Astrocyte (in vitro differentiated cells and primary cell): ENCODE measurements around the gene DARS1. TPM values are rescaled to one million over a fixed set of nuclear protein-coding genes. Genes with fewer than 3 reads are reported as not detected.

Experiments used
- DNase-seq: peaks from one replicate; pipeline ENCODE4 v3.0.0-alpha.2; 2010; ENCODE audit warnings: low read depth
- FAIRE-seq: peaks from 2 replicates; lab custom pipeline; 2011; peaks lifted over from hg19 to GRCh38; lab: Jason Lieb, UNC
- H2AFZ ChIP-seq: 2 replicates; pipeline ENCODE4 v1.6.0; 2012; ENCODE audit warnings: low read depth, low read length, inconsistent platforms
- H3K27ac ChIP-seq: 2 replicates; pipeline ENCODE4 v1.5.1; 2011; ENCODE audit warnings: low read depth, low read length, inconsistent platforms
- H3K27me3 ChIP-seq: 2 replicates; pipeline ENCODE4 v1.6.0; 2011; ENCODE audit warnings: low read length, inconsistent platforms; ENCODE audit not compliant: insufficient read depth
- H3K36me3 ChIP-seq: 2 replicates; pipeline ENCODE4 v1.5.1; 2011; ENCODE audit warnings: low read length, inconsistent platforms; ENCODE audit not compliant: insufficient read depth
- H3K4me1 ChIP-seq: 2 replicates; pipeline ENCODE4 v1.5.1; 2011; ENCODE audit warnings: low read length, inconsistent platforms; ENCODE audit not compliant: insufficient read depth
- H3K4me2 ChIP-seq: 2 replicates; pipeline ENCODE4 v1.6.0; 2012; ENCODE audit warnings: low read length, inconsistent platforms
- H3K4me3 ChIP-seq: 2 replicates; pipeline ENCODE4 v1.5.1; 2011; ENCODE audit warnings: low read depth, mild to moderate bottlenecking, low read length, inconsistent platforms; ENCODE audit not compliant: insufficient read depth
- H3K79me2 ChIP-seq: 2 replicates; pipeline ENCODE4 v1.6.0; 2012; ENCODE audit warnings: mild to moderate bottlenecking, low read length, inconsistent platforms; ENCODE audit not compliant: insufficient read depth
- H3K9ac ChIP-seq: 2 replicates; pipeline ENCODE4 v1.6.0; 2012; ENCODE audit warnings: mild to moderate bottlenecking, low read length, inconsistent platforms
- H3K9me3 ChIP-seq: 2 replicates; pipeline ENCODE4 v1.5.1; 2012; ENCODE audit warnings: low read depth, mild to moderate bottlenecking, low read length, inconsistent platforms; ENCODE audit not compliant: insufficient read depth
- H4K20me1 ChIP-seq: 2 replicates; pipeline ENCODE4 v1.6.0; 2012; ENCODE audit warnings: low read length, inconsistent platforms; ENCODE audit not compliant: insufficient read depth
- H3K27ac Mint-ChIP-seq: one replicate; pipeline ENCODE4 v1.8.0; 2021; ENCODE audit warnings: mild to moderate bottlenecking, mixed read lengths; ENCODE audit not compliant: unreplicated experiment
- H3K27me3 Mint-ChIP-seq: one replicate; pipeline ENCODE4 v1.8.0; 2021; ENCODE audit warnings: low read depth, mixed read lengths; ENCODE audit not compliant: unreplicated experiment
- H3K36me3 Mint-ChIP-seq: one replicate; pipeline ENCODE4 v1.8.0; 2021; ENCODE audit warnings: low read depth, mixed read lengths; ENCODE audit not compliant: unreplicated experiment
- H3K4me1 Mint-ChIP-seq: one replicate; pipeline ENCODE4 v1.8.0; 2021; ENCODE audit warnings: low read depth, mixed read lengths; ENCODE audit not compliant: unreplicated experiment
- H3K4me3 Mint-ChIP-seq: one replicate; pipeline ENCODE4 v1.8.0; 2021; ENCODE audit warnings: mild to moderate bottlenecking, moderate library complexity, mixed read lengths; ENCODE audit not compliant: unreplicated experiment
- H3K9me3 Mint-ChIP-seq: one replicate; pipeline ENCODE4 v1.8.0; 2021; ENCODE audit warnings: mild to moderate bottlenecking, mixed read lengths; ENCODE audit not compliant: unreplicated experiment
- EZH2 ChIP-seq: IDR thresholded peaks from 2 replicates; pipeline ENCODE4 v1.6.1; 2012; ENCODE audit warnings: mild to moderate bottlenecking, low read length, inconsistent platforms; ENCODE audit not compliant: insufficient read depth
- total RNA-seq: library from RNA; stranded (reverse); gene quantifications from 2 replicates; pipeline ENCODE4 v1.2.1, GENCODE V29; 2021
- TF ChIP-seq, protein P1 (sequence below): IDR thresholded peaks from 2 replicates; pipeline ENCODE4 v1.5.1; 2011; ENCODE audit warnings: low read depth, mild to moderate bottlenecking, inconsistent platforms, low read length, moderate library complexity; ENCODE audit not compliant: insufficient read depth

DARS1 gene
- total RNA-seq, 1 donor from 2014 or later: 37.9 TPM

DNA sequence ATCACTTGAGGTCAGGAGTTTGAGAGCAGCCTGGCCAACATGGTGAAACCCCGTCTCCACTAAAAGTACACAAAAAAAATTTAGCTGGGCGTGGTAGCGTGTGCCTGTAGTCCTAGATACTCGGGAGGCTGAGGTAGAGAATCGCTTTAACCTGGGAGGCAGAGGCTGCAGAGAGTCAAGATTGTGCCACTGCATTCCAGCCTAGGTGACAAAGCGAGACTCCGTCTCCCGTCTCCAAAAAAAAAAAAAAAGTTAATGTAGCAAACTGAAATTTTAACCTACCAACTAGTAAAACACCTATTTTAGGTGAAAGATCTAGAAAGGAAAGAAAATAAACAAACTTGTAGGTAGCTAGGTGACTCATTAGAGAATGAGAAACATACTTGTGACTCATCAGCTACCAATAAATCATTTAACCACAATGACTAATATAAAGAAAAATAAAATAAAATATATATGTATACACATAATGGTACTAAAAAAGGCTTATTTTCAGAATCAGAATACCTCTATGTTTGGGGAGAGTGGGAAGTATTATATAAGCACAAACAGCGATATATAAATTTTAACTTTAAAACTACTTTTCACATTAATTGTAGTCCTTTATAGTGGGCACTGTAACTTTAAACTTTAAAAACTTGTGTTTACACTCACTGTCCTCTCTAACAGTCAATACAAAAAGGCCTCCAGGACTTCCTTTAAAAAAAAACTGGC is 36.6 kb downstream of the DARS1 start:
- FAIRE-seq: no peak
- peaks cover 9% of the 10 kb centered on the region for H4K20me1 ChIP-seq
- no peaks in the 10 kb centered on the region for H3K27me3 ChIP-seq
- no peak overlapping the region for H3K4me3 Mint-ChIP-seq
- peaks cover 37% of the 10 kb centered on the region for H3K79me2 ChIP-seq
- peak overlapping the region; percentile 64 for H3K27ac ChIP-seq
- TF ChIP-seq, protein P1, sequence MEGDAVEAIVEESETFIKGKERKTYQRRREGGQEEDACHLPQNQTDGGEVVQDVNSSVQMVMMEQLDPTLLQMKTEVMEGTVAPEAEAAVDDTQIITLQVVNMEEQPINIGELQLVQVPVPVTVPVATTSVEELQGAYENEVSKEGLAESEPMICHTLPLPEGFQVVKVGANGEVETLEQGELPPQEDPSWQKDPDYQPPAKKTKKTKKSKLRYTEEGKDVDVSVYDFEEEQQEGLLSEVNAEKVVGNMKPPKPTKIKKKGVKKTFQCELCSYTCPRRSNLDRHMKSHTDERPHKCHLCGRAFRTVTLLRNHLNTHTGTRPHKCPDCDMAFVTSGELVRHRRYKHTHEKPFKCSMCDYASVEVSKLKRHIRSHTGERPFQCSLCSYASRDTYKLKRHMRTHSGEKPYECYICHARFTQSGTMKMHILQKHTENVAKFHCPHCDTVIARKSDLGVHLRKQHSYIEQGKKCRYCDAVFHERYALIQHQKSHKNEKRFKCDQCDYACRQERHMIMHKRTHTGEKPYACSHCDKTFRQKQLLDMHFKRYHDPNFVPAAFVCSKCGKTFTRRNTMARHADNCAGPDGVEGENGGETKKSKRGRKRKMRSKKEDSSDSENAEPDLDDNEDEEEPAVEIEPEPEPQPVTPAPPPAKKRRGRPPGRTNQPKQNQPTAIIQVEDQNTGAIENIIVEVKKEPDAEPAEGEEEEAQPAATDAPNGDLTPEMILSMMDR: no peak
- no peak for TF ChIP-seq EZH2
- H3K9ac ChIP-seq: peak overlapping the region; percentile 22
- peaks cover 12% of the 10 kb centered on the region for H3K4me1 Mint-ChIP-seq
- no peaks in the 10 kb centered on the region for H3K27me3 Mint-ChIP-seq
- no peaks in the 10 kb centered on the region for H3K9me3 ChIP-seq
- no peak overlapping the region for H3K4me3 ChIP-seq
- peaks cover 2% of the 10 kb centered on the region for H3K9me3 Mint-ChIP-seq
- no peaks in the 10 kb centered on the region for H3K36me3 ChIP-seq
- DNase-seq: peak; percentile 82
- peaks cover 22% of the 10 kb centered on the region for H3K4me1 ChIP-seq
- peaks cover 12% of the 10 kb centered on the region for H3K36me3 Mint-ChIP-seq
- H2AFZ ChIP-seq: no peak overlapping the region
- H3K4me2 ChIP-seq: peak overlapping the region; percentile 76
- peak overlapping the region; percentile 95 for H3K27ac Mint-ChIP-seq

DNA sequence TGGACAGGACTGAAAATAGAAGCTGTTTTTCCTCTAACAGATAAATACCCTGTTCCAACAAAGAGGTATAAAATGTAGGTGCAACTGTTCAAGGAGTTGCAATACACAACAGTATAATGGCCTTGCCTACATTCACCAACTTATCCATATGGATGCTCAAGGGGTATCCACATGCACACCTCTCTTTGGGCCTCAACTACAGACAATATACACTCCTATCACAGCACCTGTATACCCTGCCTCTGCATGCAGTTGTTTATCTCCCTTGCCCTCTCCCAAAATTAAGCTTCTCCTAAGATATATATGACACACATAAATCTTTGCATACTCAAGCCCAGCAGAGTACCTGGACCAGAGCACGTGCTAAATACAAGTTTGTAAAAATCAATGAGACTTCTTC is 37.3 kb downstream of the DARS1 start:
- TF ChIP-seq, protein P1: no peak
- TF ChIP-seq EZH2: no peak
- Histone ChIP-seq H3K27me3 (no peaks in the 10 kb centered on the region), H3K27ac (peak overlapping the region; percentile 64), H3K79me2 (peaks cover 37% of the 10 kb centered on the region), H4K20me1 (peaks cover 9% of the 10 kb centered on the region), H3K4me2 (peak overlapping the region; percentile 76), H3K4me1 (peaks cover 22% of the 10 kb centered on the region), H2AFZ (no peak overlapping the region), H3K4me3 (no peak overlapping the region), H3K9ac (peak overlapping the region; percentile 22), H3K36me3 (no peaks in the 10 kb centered on the region), H3K9me3 (no peaks in the 10 kb centered on the region)
- Mint-ChIP-seq H3K4me3 (no peak overlapping the region), H3K9me3 (peaks cover 2% of the 10 kb centered on the region), H3K4me1 (peaks cover 12% of the 10 kb centered on the region), H3K27ac (peak overlapping the region; percentile 95), H3K27me3 (no peaks in the 10 kb centered on the region), H3K36me3 (peaks cover 12% of the 10 kb centered on the region)
- FAIRE-seq (no peak), DNase-seq (no peak)

DNA sequence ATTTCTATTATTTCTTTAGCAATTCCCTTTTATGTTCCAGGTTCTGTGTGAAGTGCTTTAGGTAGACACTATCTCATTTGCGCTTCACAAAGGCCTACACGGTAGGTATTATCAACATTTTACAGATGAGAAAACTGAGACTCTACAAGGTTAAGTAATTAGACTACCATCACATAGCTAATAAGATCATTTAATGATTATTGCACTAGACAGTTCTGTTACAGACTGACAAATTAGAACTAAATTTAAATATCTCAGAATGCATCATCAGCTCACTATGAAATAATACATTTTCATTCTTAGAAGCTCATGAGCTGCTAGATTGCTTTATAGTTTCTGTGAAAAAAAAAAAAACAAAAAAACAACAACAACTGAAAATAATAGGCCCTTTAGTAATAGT is 37.9 kb downstream of the DARS1 start:
- H2AFZ ChIP-seq: no peak overlapping the region
- no peaks in the 10 kb centered on the region for H3K27me3 ChIP-seq
- H3K4me1 ChIP-seq: peaks cover 22% of the 10 kb centered on the region
- no peaks in the 10 kb centered on the region for H3K9me3 ChIP-seq
- Mint-ChIP-seq H3K9me3 (peaks cover 2% of the 10 kb centered on the region), H3K4me1 (peaks cover 12% of the 10 kb centered on the region), H3K27ac (no peak overlapping the region), H3K4me3 (no peak overlapping the region), H3K36me3 (peaks cover 9% of the 10 kb centered on the region), H3K27me3 (no peaks in the 10 kb centered on the region)
- H3K9ac ChIP-seq: no peak overlapping the region
- no peak overlapping the region for H3K4me2 ChIP-seq
- peaks cover 33% of the 10 kb centered on the region for H3K79me2 ChIP-seq
- TF ChIP-seq EZH2: no peak
- TF ChIP-seq, protein P1: no peak
- H3K36me3 ChIP-seq: no peaks in the 10 kb centered on the region
- H4K20me1 ChIP-seq: peaks cover 9% of the 10 kb centered on the region
- FAIRE-seq (no peak), DNase-seq (no peak)
- no peak overlapping the region for H3K4me3 ChIP-seq
- no peak overlapping the region for H3K27ac ChIP-seq
